Rectal smooth muscle tissue (tissue), 1 donor: ENCODE measurements around the gene LMNB1.
"Not testable (repeated sequence)": the region's sequence is repeated elsewhere in the genome, so short reads cannot be mapped to it uniquely, and the experiment has no call there.

Source experiments
- H3K27ac ChIP-seq: one replicate; pipeline ENCODE4 v1.7.0; 2013; ENCODE audit warnings: low read depth, low read length, inconsistent platforms
- H3K27me3 ChIP-seq: one replicate; pipeline ENCODE4 v1.7.0; 2013; ENCODE audit warnings: low read length; ENCODE audit not compliant: control insufficient read depth, insufficient read depth
- H3K36me3 ChIP-seq: one replicate; pipeline ENCODE4 v1.7.0; 2013; ENCODE audit warnings: low read length; ENCODE audit not compliant: control insufficient read depth, insufficient read depth
- H3K4me1 ChIP-seq: one replicate; pipeline ENCODE4 v1.7.0; 2013; ENCODE audit warnings: low read length; ENCODE audit not compliant: control insufficient read depth, insufficient read depth
- H3K4me3 ChIP-seq: one replicate; pipeline ENCODE4 v1.7.0; 2013; ENCODE audit warnings: low read length
- H3K9ac ChIP-seq: one replicate; pipeline ENCODE4 v1.7.0; 2013; ENCODE audit warnings: low read length

LMNB1 gene

GRCh38 chr5:126814721-126815404, 37.9 kb downstream of the LMNB1 start:
- no peak overlapping the region for H3K4me3 ChIP-seq
- H3K27ac ChIP-seq = no peak overlapping the region
- no peaks in the 10 kb centered on the region for H3K4me1 ChIP-seq
- H3K36me3 ChIP-seq = no peaks in the 10 kb centered on the region
- H3K9ac ChIP-seq = no peak overlapping the region
- H3K27me3 ChIP-seq = no peaks in the 10 kb centered on the region

DNA sequence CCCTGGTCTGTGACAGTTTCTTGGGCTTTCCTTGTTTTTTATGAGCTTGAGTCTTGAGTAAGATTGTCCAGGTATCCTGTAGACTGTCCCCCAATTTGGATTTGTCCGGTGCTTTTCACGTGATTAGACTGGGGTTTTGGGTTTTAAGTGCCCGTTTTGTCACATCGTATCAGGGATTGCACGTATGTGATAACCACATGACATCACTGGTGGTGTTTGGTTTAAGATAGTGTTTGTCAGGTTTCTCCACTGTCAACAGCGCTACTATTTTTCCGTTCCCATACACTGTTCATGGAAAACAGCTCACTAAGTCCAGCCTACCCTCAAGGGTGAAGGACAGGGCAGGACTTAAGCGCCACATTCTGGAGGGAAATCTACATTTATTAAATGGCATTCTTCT, 39.7 kb downstream of the LMNB1 start:
- Histone ChIP-seq H3K27ac (no peak overlapping the region), H3K27me3 (no peaks in the 10 kb centered on the region), H3K4me1 (no peaks in the 10 kb centered on the region), H3K9ac (no peak overlapping the region), H3K4me3 (no peak overlapping the region), H3K36me3 (no peaks in the 10 kb centered on the region)

DNA sequence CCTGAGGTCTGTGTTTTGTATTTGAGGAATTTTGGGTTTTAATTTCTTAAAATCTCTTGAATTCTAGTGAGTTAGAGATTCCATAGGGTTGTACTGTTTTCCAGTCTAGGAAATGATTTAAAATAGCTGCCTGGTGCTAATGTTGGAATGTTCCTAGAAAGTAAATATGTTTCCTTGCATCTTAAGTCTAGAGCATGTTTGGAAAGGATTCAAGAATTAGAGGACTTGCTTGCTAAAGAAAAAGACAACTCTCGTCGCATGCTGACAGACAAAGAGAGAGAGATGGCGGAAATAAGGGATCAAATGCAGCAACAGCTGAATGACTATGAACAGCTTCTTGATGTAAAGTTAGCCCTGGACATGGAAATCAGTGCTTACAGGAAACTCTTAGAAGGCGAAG, 41.8 kb downstream of the LMNB1 start:
- H3K27me3 ChIP-seq = no peaks in the 10 kb centered on the region

GRCh38 chr5:126819253-126819652, 42.3 kb downstream of the LMNB1 start:
- Histone ChIP-seq H3K36me3 (no peaks in the 10 kb centered on the region), H3K27ac (no peak overlapping the region), H3K27me3 (no peaks in the 10 kb centered on the region), H3K4me3 (no peak overlapping the region), H3K9ac (no peak overlapping the region), H3K4me1 (no peaks in the 10 kb centered on the region)

More for the DNA sequence above, 41.8 kb downstream of the LMNB1 start:
- Histone ChIP-seq H3K27ac (no peak overlapping the region), H3K4me3 (no peak overlapping the region), H3K36me3 (no peaks in the 10 kb centered on the region), H3K4me1 (no peaks in the 10 kb centered on the region), H3K9ac (no peak overlapping the region)

DNA sequence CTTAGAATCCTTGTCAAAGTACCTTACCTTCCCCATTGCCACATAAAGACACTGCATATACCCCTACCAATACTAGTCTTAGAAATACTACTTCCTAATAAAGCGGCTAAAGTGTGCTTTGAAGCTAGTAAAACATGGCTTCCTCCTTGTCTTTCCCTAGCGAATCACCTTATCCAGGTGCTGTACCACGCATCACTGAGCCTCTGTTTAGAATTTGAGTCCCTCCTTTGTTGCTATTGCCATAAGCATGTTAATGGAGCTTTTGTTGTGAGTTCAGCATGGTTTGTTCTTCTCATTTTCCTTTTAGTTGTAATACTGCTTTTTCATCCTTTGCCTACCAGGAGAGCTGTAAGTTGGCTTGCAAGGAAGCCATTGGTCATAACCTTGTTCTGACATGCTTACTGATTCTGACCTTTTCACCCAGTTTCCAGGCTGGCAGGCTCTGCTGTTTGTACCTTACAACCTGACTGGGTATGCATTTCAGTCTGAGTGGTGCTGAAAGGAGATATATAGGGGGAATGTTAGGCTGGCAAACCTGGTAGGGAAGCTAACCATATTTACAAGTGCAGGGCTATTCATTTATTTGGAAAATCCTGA, 49.8 kb downstream of the LMNB1 start:
- Histone ChIP-seq H3K4me3 (no peak overlapping the region), H3K27me3 (no peaks in the 10 kb centered on the region), H3K4me1 (no peaks in the 10 kb centered on the region), H3K9ac (no peak overlapping the region), H3K27ac (no peak overlapping the region), H3K36me3 (peaks cover 3% of the 10 kb centered on the region)

DNA sequence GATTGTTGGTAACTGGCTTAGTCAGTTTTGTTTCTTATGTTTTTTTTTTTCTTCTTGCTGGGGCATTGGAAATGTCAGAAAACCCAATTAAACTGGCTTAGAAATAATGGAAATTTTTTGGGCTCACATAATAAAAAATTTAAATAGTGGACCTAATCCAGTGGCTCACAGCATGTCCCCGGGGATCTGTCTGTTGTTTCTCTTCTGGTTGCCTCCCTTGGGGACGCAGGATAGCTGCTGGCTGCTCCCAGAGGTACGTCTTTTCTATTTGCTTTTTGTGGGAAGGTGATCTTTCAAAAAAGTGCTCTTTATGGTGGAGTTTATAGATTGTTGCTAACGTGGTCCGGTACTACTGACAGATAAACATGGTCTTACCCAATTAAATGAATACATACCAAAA, 52.2 kb downstream of the LMNB1 start:
- Histone ChIP-seq H3K9ac (no peak overlapping the region), H3K27me3 (no peaks in the 10 kb centered on the region), H3K36me3 (peaks cover 3% of the 10 kb centered on the region), H3K4me3 (no peak overlapping the region), H3K4me1 (no peaks in the 10 kb centered on the region), H3K27ac (no peak overlapping the region)

DNA sequence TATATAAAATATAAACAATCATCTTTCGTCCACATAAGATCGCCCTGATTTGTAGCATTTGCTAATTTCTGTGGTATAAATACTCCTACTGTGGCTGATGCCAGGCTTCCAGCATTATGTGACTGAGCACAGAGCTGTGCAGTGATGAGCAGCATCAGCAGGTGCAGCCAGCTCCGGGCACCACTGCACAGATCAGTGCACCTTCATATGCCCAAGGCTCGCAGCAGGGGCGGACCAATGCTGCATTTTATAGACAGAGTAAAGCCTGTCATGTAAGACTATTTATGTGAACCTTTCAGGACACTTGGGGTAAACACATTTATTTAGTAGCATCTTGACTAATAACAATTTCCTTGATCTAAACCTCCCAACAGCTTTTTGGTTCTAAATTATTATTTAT, 53.1 kb downstream of the LMNB1 start:
- Histone ChIP-seq H3K36me3 (peaks cover 3% of the 10 kb centered on the region), H3K27ac (no peak overlapping the region), H3K9ac (no peak overlapping the region), H3K4me1 (no peaks in the 10 kb centered on the region), H3K4me3 (no peak overlapping the region), H3K27me3 (no peaks in the 10 kb centered on the region)

GRCh38 chr5:126831156-126831555, 54.2 kb downstream of the LMNB1 start:
- peaks cover 3% of the 10 kb centered on the region for H3K36me3 ChIP-seq
- H3K27me3 ChIP-seq = no peaks in the 10 kb centered on the region
- H3K4me1 ChIP-seq = no peaks in the 10 kb centered on the region
- no peak overlapping the region for H3K27ac ChIP-seq
- H3K4me3 ChIP-seq = no peak overlapping the region
- no peak overlapping the region for H3K9ac ChIP-seq

GRCh38 chr5:126836778-126837177, 59.8 kb downstream of the LMNB1 start:
- H3K27ac ChIP-seq = no peak overlapping the region
- no peaks in the 10 kb centered on the region for H3K36me3 ChIP-seq
- no peaks in the 10 kb centered on the region for H3K27me3 ChIP-seq
- no peaks in the 10 kb centered on the region for H3K4me1 ChIP-seq
- H3K9ac ChIP-seq = no peak overlapping the region
- H3K4me3 ChIP-seq = no peak overlapping the region

GRCh38 chr5:126837242-126837641, 60.3 kb downstream of the LMNB1 start:
- no peak overlapping the region for H3K27ac ChIP-seq
- no peak overlapping the region for H3K9ac ChIP-seq
- no peaks in the 10 kb centered on the region for H3K4me1 ChIP-seq
- H3K4me3 ChIP-seq = no peak overlapping the region
- no peaks in the 10 kb centered on the region for H3K27me3 ChIP-seq
- no peaks in the 10 kb centered on the region for H3K36me3 ChIP-seq

DNA sequence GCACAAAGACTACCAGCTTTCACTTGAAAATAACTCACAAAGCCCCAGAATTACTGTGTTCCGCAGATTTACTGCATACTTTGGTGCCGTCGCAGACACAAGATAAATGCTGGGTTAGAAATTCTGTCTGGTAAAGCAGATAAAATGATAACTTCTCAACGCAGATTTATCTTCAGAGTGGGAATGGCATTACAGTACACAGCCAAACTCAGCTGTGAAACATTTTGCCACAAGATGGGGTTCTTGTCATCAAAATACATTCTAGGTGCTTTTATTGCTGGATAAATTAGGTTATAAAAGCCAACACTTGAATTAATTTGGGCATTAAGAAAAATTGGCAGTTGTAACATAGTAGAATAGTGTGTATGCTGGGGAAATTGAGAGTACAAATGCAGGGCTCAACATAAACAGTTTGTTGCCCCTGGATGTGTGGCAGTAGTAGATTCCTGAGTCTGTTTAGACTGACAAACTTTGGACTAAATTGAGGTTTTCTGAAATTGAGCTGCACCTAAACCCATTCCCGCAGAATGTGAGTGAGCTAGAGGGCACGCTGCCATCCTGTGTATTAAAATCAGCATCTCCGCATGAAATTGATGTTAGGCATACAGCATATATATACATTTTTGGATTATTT, 61.1 kb downstream of the LMNB1 start:
- no peak overlapping the region for H3K4me3 ChIP-seq
- H3K27me3 ChIP-seq = no peaks in the 10 kb centered on the region
- H3K4me1 ChIP-seq = no peaks in the 10 kb centered on the region
- H3K27ac ChIP-seq = no peak overlapping the region
- no peaks in the 10 kb centered on the region for H3K36me3 ChIP-seq
- no peak overlapping the region for H3K9ac ChIP-seq

- H3K4me1 ChIP-seq, H3K27ac ChIP-seq, H3K4me3 ChIP-seq, H3K36me3 ChIP-seq, H3K9ac ChIP-seq, H3K27me3 ChIP-seq: not testable (repeated sequence)
These were observed 62.5 kb downstream of the LMNB1 start for GRCh38 chr5:126839407-126839806.

DNA sequence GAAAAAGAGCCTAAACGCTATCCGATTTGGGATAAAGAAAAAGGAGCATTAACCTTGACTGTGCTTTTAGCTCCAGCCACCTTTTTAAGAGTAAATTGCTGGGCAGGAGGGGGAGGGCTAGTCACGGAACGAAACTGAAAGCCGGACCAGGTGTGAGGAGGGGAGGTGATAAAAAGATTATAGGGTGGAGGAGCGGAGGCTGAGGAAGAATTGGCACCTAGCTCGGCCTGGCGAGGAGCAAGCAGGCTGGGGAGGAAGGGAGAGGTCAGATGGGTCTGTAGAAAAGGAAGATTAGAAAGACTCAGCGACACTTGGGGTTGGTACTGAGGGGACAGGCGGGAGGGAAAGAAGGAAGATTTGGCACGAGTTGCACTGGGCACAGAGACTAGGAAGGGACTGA, 66.4 kb downstream of the LMNB1 start:
- H3K27me3 ChIP-seq, H3K4me1 ChIP-seq, H3K9ac ChIP-seq, H3K27ac ChIP-seq, H3K36me3 ChIP-seq, H3K4me3 ChIP-seq: not testable (repeated sequence)
